HEK293 (cell line): ENCODE results near the gene PIGP.

Experiments used
- BCL6B ChIP-seq: fragments of 450-650 bp; formaldehyde crosslinking; IDR thresholded peaks from 2 replicates; pipeline ENCODE4 v1.5.1; 2017; ENCODE audit warnings: missing biosample characterization, missing genetic modification characterization
- EGR2 ChIP-seq: fragments of 450-650 bp; formaldehyde crosslinking; IDR thresholded peaks from 2 replicates; pipeline ENCODE4 v1.5.1; 2016; ENCODE audit warnings: low read depth, missing biosample characterization, missing genetic modification characterization
- GLIS1 ChIP-seq: fragments of 450-650 bp; formaldehyde crosslinking; IDR thresholded peaks from 2 replicates; pipeline ENCODE4 v1.5.1; 2016; ENCODE audit warnings: missing biosample characterization, missing genetic modification characterization
- HOXD13 ChIP-seq: sonication (generic); formaldehyde crosslinking; IDR thresholded peaks from 2 replicates; pipeline ENCODE4 v1.8.0; 2022; ENCODE audit warnings: missing genetic modification reagents, borderline replicate concordance
- KLF10 ChIP-seq: fragments of 450-650 bp; IDR thresholded peaks from 2 replicates; pipeline ENCODE4 v1.5.1; 2018; ENCODE audit warnings: missing biosample characterization, mild to moderate bottlenecking, missing genetic modification characterization
- PBX3 ChIP-seq: sonication (generic); formaldehyde crosslinking; IDR thresholded peaks from 2 replicates; pipeline ENCODE4 v1.8.1; 2022; ENCODE audit warnings: mild to moderate bottlenecking, moderate library complexity, missing genetic modification reagents
- PRDM4 ChIP-seq: fragments of 450-650 bp; formaldehyde crosslinking; IDR thresholded peaks from 2 replicates; pipeline ENCODE4 v1.5.1; 2017; ENCODE audit warnings: missing biosample characterization, missing genetic modification characterization
- SETDB1 ChIP-seq: IDR thresholded peaks from one replicate; pipeline ENCODE4 v1.6.1; 2017; ENCODE audit warnings: mild to moderate bottlenecking, low read length, moderate library complexity, mixed read lengths; ENCODE audit not compliant: insufficient read length
- ZBTB1 ChIP-seq: fragments of 450-650 bp; formaldehyde crosslinking; IDR thresholded peaks from 2 replicates; pipeline ENCODE4 v1.5.1; 2016; ENCODE audit warnings: missing biosample characterization, missing genetic modification characterization
- ZFP69B ChIP-seq: fragments of 450-650 bp; formaldehyde crosslinking; IDR thresholded peaks from 2 replicates; pipeline ENCODE4 v1.5.1; 2016; ENCODE audit warnings: missing biosample characterization, missing genetic modification characterization
- ZNF132 ChIP-seq: fragments of 450-650 bp; formaldehyde crosslinking; IDR thresholded peaks from 2 replicates; pipeline ENCODE4 v1.5.1; 2017; ENCODE audit warnings: missing biosample characterization, missing genetic modification characterization, borderline replicate concordance
- ZNF202 ChIP-seq: fragments of 450-650 bp; formaldehyde crosslinking; IDR thresholded peaks from 2 replicates; pipeline ENCODE4 v1.5.1; 2016; ENCODE audit warnings: missing biosample characterization, missing genetic modification characterization, borderline replicate concordance
- ZNF211 ChIP-seq: fragments of 450-650 bp; formaldehyde crosslinking; IDR thresholded peaks from 2 replicates; pipeline ENCODE4 v1.5.1; 2016; ENCODE audit warnings: low read depth, missing biosample characterization, missing genetic modification characterization
- ZNF214 ChIP-seq: fragments of 450-650 bp; formaldehyde crosslinking; IDR thresholded peaks from 2 replicates; pipeline ENCODE4 v1.5.1; 2017; ENCODE audit warnings: missing biosample characterization, mild to moderate bottlenecking, missing genetic modification characterization, borderline replicate concordance
- ZNF266 ChIP-seq: fragments of 450-650 bp; formaldehyde crosslinking; IDR thresholded peaks from 2 replicates; pipeline ENCODE4 v1.5.1; 2016; ENCODE audit warnings: missing biosample characterization, missing genetic modification characterization, low read depth
- ZNF335 ChIP-seq: fragments of 450-650 bp; formaldehyde crosslinking; conservative IDR thresholded peaks from 2 replicates; pipeline ENCODE4 v1.5.1; 2016; ENCODE audit warnings: missing biosample characterization, missing genetic modification characterization
- ZNF362 ChIP-seq: fragments of 450-650 bp; formaldehyde crosslinking; IDR thresholded peaks from 2 replicates; pipeline ENCODE4 v1.5.1; 2016; ENCODE audit warnings: missing biosample characterization, missing genetic modification characterization
- ZNF366 ChIP-seq: fragments of 450-650 bp; formaldehyde crosslinking; conservative IDR thresholded peaks from 2 replicates; pipeline ENCODE4 v1.5.1; 2016; ENCODE audit warnings: missing biosample characterization, missing genetic modification characterization
- ZNF423 ChIP-seq: fragments of 450-650 bp; formaldehyde crosslinking; IDR thresholded peaks from 2 replicates; pipeline ENCODE4 v1.5.1; 2016; ENCODE audit warnings: missing biosample characterization, missing genetic modification characterization
- ZNF449 ChIP-seq: fragments of 450-650 bp; formaldehyde crosslinking; IDR thresholded peaks from 2 replicates; pipeline ENCODE4 v1.5.1; 2017; ENCODE audit warnings: missing biosample characterization, mild to moderate bottlenecking, missing genetic modification characterization, moderate library complexity
- ZNF473 ChIP-seq: fragments of 450-650 bp; formaldehyde crosslinking; IDR thresholded peaks from 2 replicates; pipeline ENCODE4 v1.5.1; 2017; ENCODE audit warnings: missing biosample characterization, missing genetic modification characterization
- ZNF48 ChIP-seq: fragments of 450-650 bp; formaldehyde crosslinking; IDR thresholded peaks from 2 replicates; pipeline ENCODE4 v1.5.1; 2016; ENCODE audit warnings: missing biosample characterization, missing genetic modification characterization
- ZNF488 ChIP-seq: fragments of 450-650 bp; formaldehyde crosslinking; IDR thresholded peaks from 2 replicates; pipeline ENCODE4 v1.5.1; 2016; ENCODE audit warnings: missing biosample characterization, missing genetic modification characterization
- ZNF544 ChIP-seq: fragments of 450-650 bp; formaldehyde crosslinking; IDR thresholded peaks from 2 replicates; pipeline ENCODE4 v1.5.0; 2017; ENCODE audit warnings: missing biosample characterization, missing genetic modification characterization
- ZNF558 ChIP-seq: fragments of 450-650 bp; formaldehyde crosslinking; IDR thresholded peaks from 2 replicates; pipeline ENCODE4 v1.5.1; 2016; ENCODE audit warnings: missing biosample characterization, missing genetic modification characterization
- ZNF560 ChIP-seq: fragments of 450-650 bp; formaldehyde crosslinking; IDR thresholded peaks from 2 replicates; pipeline ENCODE4 v1.5.1; 2017; ENCODE audit warnings: missing biosample characterization, missing genetic modification characterization, borderline replicate concordance
- ZNF561 ChIP-seq: fragments of 450-650 bp; IDR thresholded peaks from 2 replicates; pipeline ENCODE4 v1.5.1; 2018; ENCODE audit warnings: missing biosample characterization, missing genetic modification characterization, borderline replicate concordance
- ZNF585B ChIP-seq: fragments of 450-650 bp; formaldehyde crosslinking; IDR thresholded peaks from 2 replicates; pipeline ENCODE4 v1.5.1; 2016; ENCODE audit warnings: missing biosample characterization, missing genetic modification characterization
- ZNF600 ChIP-seq: fragments of 450-650 bp; formaldehyde crosslinking; IDR thresholded peaks from 2 replicates; pipeline ENCODE4 v1.5.1; 2016; ENCODE audit warnings: missing biosample characterization, missing genetic modification characterization
- ZNF660 ChIP-seq: fragments of 450-650 bp; IDR thresholded peaks from 2 replicates; pipeline ENCODE4 v1.5.1; 2018; ENCODE audit warnings: missing biosample characterization, mild to moderate bottlenecking, missing genetic modification characterization
- ZNF76 ChIP-seq: fragments of 450-650 bp; formaldehyde crosslinking; IDR thresholded peaks from 2 replicates; pipeline ENCODE4; 2016; ENCODE audit warnings: low read depth, missing biosample characterization, missing genetic modification characterization, borderline replicate concordance
- ZNF837 ChIP-seq: fragments of 450-650 bp; formaldehyde crosslinking; IDR thresholded peaks from 2 replicates; pipeline ENCODE4 v1.5.1; 2016; ENCODE audit warnings: missing biosample characterization, missing genetic modification characterization

Gene PIGP

GRCh38 chr21:37072274-37072987, 440 bp downstream of the PIGP start (continued):
- TF ChIP-seq BCL6B (tag by site-specific recombination) (no peak), ZNF214 (tag by site-specific recombination) (no peak; the same call in 1 of the 2 replicates), KLF10 (tag by site-specific recombination) (no peak), ZNF423 (tag by site-specific recombination) (peak; percentile 51; the same call in 1 of the 2 replicates), ZNF585B (tag by site-specific recombination) (peak; percentile 23; the same call in 1 of the 2 replicates), HOXD13 (CRISPR knock-in tag) (0 out of 2 replicates have a peak, but pooled peaks have one; percentile 31), ZNF600 (tag by site-specific recombination) (peak; percentile 91), ZNF473 (tag by site-specific recombination) (no peak), ZNF560 (tag by site-specific recombination) (no peak), ZNF544 (tag by site-specific recombination) (no peak), ZNF362 (no peak), ZNF132 (no peak), ZNF76 (tag by site-specific recombination) (peak; percentile 80), ZNF335 (no peak; the same call in 1 of the 2 replicates), ZBTB1 (tag by site-specific recombination) (peak; percentile 51; the same call in 1 of the 2 replicates), ZNF488 (tag by site-specific recombination) (no peak), ZFP69B (tag by site-specific recombination) (peak; percentile 61; the same call in 1 of the 2 replicates), EGR2 (peak; percentile 95), ZNF266 (tag by site-specific recombination) (no peak), ZNF202 (tag by site-specific recombination) (no peak), PRDM4 (peak; percentile 28; the same call in 1 of the 2 replicates), ZNF366 (tag by site-specific recombination) (no peak), ZNF558 (tag by site-specific recombination) (no peak), SETDB1 (no peak), ZNF449 (tag by site-specific recombination) (peak; percentile 37; the same call in 1 of the 2 replicates), PBX3 (CRISPR knock-in tag) (peak; percentile 76; the same call in 1 of the 2 replicates), ZNF48 (tag by site-specific recombination) (no peak), ZNF561 (tag by site-specific recombination) (no peak), GLIS1 (tag by site-specific recombination) (peak; percentile 80), ZNF837 (tag by site-specific recombination) (no peak), ZNF211 (tag by site-specific recombination) (no peak), ZNF660 (tag by site-specific recombination) (no peak; the same call in 1 of the 2 replicates)
